HCT116 (cell line): ENCODE results near the gene LTBP1. TPM values are rescaled to one million over a fixed set of nuclear protein-coding genes. Genes with fewer than 3 reads are reported as not detected.

Experiments used
- ATAC-seq: fragments of 200-7000 bp; cut with Tn5 transposase; 2 replicates; pipeline ENCODE4 v1.9.1; 2020; ENCODE audit warnings: mild to moderate bottlenecking, moderate library complexity
- BruUV-seq: library from RNA; stranded (reverse); fragments of 400-500 nt; replicated peaks from 2 replicates; lab custom pipeline; 2021; lab: Mats Ljungman, UMichigan
- CTCF ChIA-PET: fragments of 300-600 bp; sonication (Branson Sonifier 250); formaldehyde crosslinking; loops from one replicate; lab custom pipeline; 2021; ENCODE audit warnings: antibody characterized with exemption; lab: Charles Lee
- POLR2A ChIA-PET: fragments of 300-600, 350-600 bp; sonication (Branson Sonifier 250); formaldehyde crosslinking; loops from one replicate; lab custom pipeline; 2021; ENCODE audit warnings: antibody characterized with exemption; lab: Charles Lee
- RAD21 ChIA-PET, 2 experiments: fragments of 300-600 bp; sonication (Branson Sonifier 250); formaldehyde crosslinking; loops; one replicate each; lab custom pipeline; 2023; ENCODE audit warnings: low total read pairs in 2 of 2; ENCODE audit not compliant: uncharacterized antibody in 2 of 2, unreplicated experiment in 2 of 2, low non-redundant PET in 1 of 2; lab: Charles Lee
- DNase-seq: peaks from one replicate; pipeline ENCODE4 v3.0.0-alpha.2; 2010; ENCODE audit warnings: low read depth, low spot score
- H2AFZ ChIP-seq: fragments of 200-600 bp; shearing (Covaris generic), sonication (generic); 2 replicates; pipeline ENCODE4 v1.6.1; 2017; ENCODE audit warnings: low read depth, mixed run types, mixed read lengths, antibody characterized with exemption, low read length; ENCODE audit not compliant: poor library complexity, severe bottlenecking
- H3K27ac ChIP-seq: 2 replicates; pipeline ENCODE4 v1.5.1; 2012; ENCODE audit warnings: low read depth, low read length
- H3K27me3 ChIP-seq: fragments of 200-600 bp; sonication (generic); 2 replicates; pipeline ENCODE4 v1.6.1; 2016; ENCODE audit warnings: mixed run types, low read length, mixed read lengths; ENCODE audit not compliant: insufficient read depth
- H3K36me3 ChIP-seq, 2 experiments: fragments of 200-500 bp in 1 of 2; fragments of 200-600 bp in 1 of 2; sonication (Bioruptor generic) in 1 of 2; sonication (generic) in 1 of 2; 2 replicates each; pipeline versions ENCODE4 v1.5.1 to v1.6.1; 2014 to 2016; ENCODE audit warnings: low read length in 2 of 2, inconsistent platforms in 1 of 2, mixed read lengths in 1 of 2, mixed run types in 1 of 2; ENCODE audit not compliant: insufficient read depth in 2 of 2, control insufficient read depth in 1 of 2
- H3K4me1 ChIP-seq, 2 experiments: fragments of 200-600 bp in 1 of 2; sonication (generic) in 1 of 2; 2 replicates each; pipeline versions ENCODE4 v1.5.1 to v1.6.1; 2012 to 2017; ENCODE audit warnings: low read length in 2 of 2, inconsistent platforms in 1 of 2, mild to moderate bottlenecking in 1 of 2, mixed read lengths in 1 of 2, mixed run types in 1 of 2, moderate library complexity in 1 of 2; ENCODE audit not compliant: insufficient read depth in 2 of 2, control insufficient read depth in 1 of 2
- H3K4me2 ChIP-seq: fragments of 200-600 bp; sonication (generic); 2 replicates; pipeline ENCODE4 v1.6.1; 2017; ENCODE audit warnings: mixed run types, low read length, mixed read lengths
- H3K4me3 ChIP-seq, 2 experiments: fragments of 200-600 bp in 1 of 2; sonication (generic) in 1 of 2; replicated peaks in 1 of 2; 2 replicates each; pipeline ENCODE4 v1.5.1; 2011 to 2016; ENCODE audit warnings: low read length in 2 of 2, control low read depth in 1 of 2, low read depth in 1 of 2, mild to moderate bottlenecking in 1 of 2, mixed read lengths in 1 of 2, mixed run types in 1 of 2
- H3K79me2 ChIP-seq: fragments of 200-600 bp; sonication (generic); 2 replicates; pipeline ENCODE4 v1.6.1; 2017; ENCODE audit warnings: mild to moderate bottlenecking, mixed run types, low read length, moderate library complexity, mixed read lengths; ENCODE audit not compliant: insufficient read depth
- H3K9ac ChIP-seq: fragments of 200-600 bp; sonication (generic); 2 replicates; pipeline ENCODE4 v1.6.1; 2016; ENCODE audit warnings: low read length, mixed read lengths
- H3K9me2 ChIP-seq: fragments of 200-600 bp; sonication (generic), shearing (Covaris generic); 2 replicates; pipeline ENCODE4 v1.6.1; 2017; ENCODE audit warnings: mixed run types, mild to moderate bottlenecking, moderate library complexity; ENCODE audit not compliant: insufficient read depth
- H3K9me3 ChIP-seq, 2 experiments: fragments of 200-500 bp in 1 of 2; fragments of 200-600 bp in 1 of 2; sonication (Bioruptor generic) in 1 of 2; sonication (generic) in 1 of 2; 2 replicates each; pipeline ENCODE4 v1.6.1; 2014 to 2017; ENCODE audit warnings: low read length in 2 of 2, mixed read lengths in 2 of 2, inconsistent platforms in 1 of 2, low read depth in 1 of 2, mild to moderate bottlenecking in 1 of 2, mixed run types in 1 of 2, moderate library complexity in 1 of 2; ENCODE audit not compliant: control insufficient read depth in 1 of 2, insufficient read depth in 1 of 2
- H4K20me1 ChIP-seq: fragments of 200-600 bp; sonication (generic), shearing (Covaris generic); 2 replicates; pipeline ENCODE4 v1.6.1; 2017; ENCODE audit warnings: mixed run types, mild to moderate bottlenecking, moderate library complexity; ENCODE audit not compliant: insufficient read depth
- EGR1 ChIP-seq: IDR thresholded peaks from 2 replicates; pipeline ENCODE4 v1.6.1; 2012; ENCODE audit warnings: low read depth
- FOSL1 ChIP-seq: IDR thresholded peaks from 2 replicates; pipeline ENCODE4 v1.6.1; 2012; ENCODE audit warnings: low read depth
- POLR2AphosphoS5 ChIP-seq: IDR thresholded peaks from 2 replicates; pipeline ENCODE4 v1.6.1; 2011; ENCODE audit warnings: mild to moderate bottlenecking, low read depth, low read length, moderate library complexity
- RAD21 ChIP-seq: IDR thresholded peaks from 2 replicates; pipeline ENCODE4 v1.6.1; 2012; ENCODE audit warnings: low read depth, mild to moderate bottlenecking
- SP1 ChIP-seq: IDR thresholded peaks from 2 replicates; pipeline ENCODE4 v1.6.1; 2012; ENCODE audit warnings: low read depth
- ZNF274 ChIP-seq: fragments of 200-500 bp; sonication (Bioruptor generic); IDR thresholded peaks from 2 replicates; pipeline ENCODE4 v1.6.1; 2014; ENCODE audit warnings: mild to moderate bottlenecking, low read depth, low read length, inconsistent platforms
- intact Hi-C: fragments of 100-400 bp; cut with micrococcal nuclease; formaldehyde crosslinking; loops from 2 replicates; pipeline ENCODE4 v1.10.0; 2022
- total RNA-seq: library from RNA; stranded (reverse); gene quantifications from one replicate; pipeline ENCODE4 v1.2.1, GENCODE V29; 2021; ENCODE audit not compliant: unreplicated experiment
- TF ChIP-seq, protein P1 (sequence below): IDR thresholded peaks from 2 replicates; pipeline ENCODE4 v1.6.1; 2011; ENCODE audit warnings: mild to moderate bottlenecking, low read length, moderate library complexity; ENCODE audit not compliant: insufficient replicate concordance; ENCODE audit errors: extremely low read depth
- TF ChIP-seq, protein P2 (sequence below): IDR thresholded peaks from 2 replicates; pipeline ENCODE4 v1.6.1; 2012
- TF ChIP-seq, protein P3 (sequence below): IDR thresholded peaks from 2 replicates; pipeline ENCODE4 v1.6.1; 2012; ENCODE audit warnings: low read depth

The LTBP1 gene
- total RNA-seq, 1 experiment from 2014 or later, result 5.1 TPM

DNA sequence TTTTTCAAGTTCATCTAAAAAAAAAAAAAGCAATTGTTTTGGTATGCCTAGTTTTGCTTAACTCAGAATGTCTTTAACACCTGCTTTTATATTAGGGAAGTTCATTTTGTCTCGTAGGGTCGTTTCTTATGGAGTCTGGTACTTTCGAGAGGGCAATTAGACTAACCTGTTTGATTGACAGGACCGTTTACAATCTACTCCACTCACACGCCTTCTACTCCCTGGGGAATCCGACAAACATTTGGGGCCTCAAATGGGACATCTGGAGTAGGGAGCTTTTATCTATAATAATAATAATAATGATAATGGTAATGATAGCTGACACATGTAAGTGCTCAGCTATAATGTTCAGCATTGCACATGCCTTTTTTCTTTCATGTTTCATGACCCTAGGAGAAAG lies 268.1 kb downstream of the LTBP1 start:
- Histone ChIP-seq H3K27me3 (no peaks in the 10 kb centered on the region), H3K9me2 (no peaks in the 10 kb centered on the region), H3K9me3 (no peaks in the 10 kb centered on the region), H3K9ac (no peak overlapping the region), H3K36me3 (no peaks in the 10 kb centered on the region), H2AFZ (no peak overlapping the region), H3K4me2 (no peak overlapping the region), H3K27ac (no peak overlapping the region), H3K79me2 (no peaks in the 10 kb centered on the region), H3K4me3 (no peak overlapping the region), H4K20me1 (no peaks in the 10 kb centered on the region), H3K4me1 (no peaks in the 10 kb centered on the region)
- no TSS peak for BruUV-seq
- TF ChIP-seq, protein P1, sequence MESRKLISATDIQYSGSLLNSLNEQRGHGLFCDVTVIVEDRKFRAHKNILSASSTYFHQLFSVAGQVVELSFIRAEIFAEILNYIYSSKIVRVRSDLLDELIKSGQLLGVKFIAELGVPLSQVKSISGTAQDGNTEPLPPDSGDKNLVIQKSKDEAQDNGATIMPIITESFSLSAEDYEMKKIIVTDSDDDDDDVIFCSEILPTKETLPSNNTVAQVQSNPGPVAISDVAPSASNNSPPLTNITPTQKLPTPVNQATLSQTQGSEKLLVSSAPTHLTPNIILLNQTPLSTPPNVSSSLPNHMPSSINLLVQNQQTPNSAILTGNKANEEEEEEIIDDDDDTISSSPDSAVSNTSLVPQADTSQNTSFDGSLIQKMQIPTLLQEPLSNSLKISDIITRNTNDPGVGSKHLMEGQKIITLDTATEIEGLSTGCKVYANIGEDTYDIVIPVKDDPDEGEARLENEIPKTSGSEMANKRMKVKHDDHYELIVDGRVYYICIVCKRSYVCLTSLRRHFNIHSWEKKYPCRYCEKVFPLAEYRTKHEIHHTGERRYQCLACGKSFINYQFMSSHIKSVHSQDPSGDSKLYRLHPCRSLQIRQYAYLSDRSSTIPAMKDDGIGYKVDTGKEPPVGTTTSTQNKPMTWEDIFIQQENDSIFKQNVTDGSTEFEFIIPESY, result no peak
- TF ChIP-seq, protein P2, sequence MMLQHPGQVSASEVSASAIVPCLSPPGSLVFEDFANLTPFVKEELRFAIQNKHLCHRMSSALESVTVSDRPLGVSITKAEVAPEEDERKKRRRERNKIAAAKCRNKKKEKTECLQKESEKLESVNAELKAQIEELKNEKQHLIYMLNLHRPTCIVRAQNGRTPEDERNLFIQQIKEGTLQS, result no peak
- TF ChIP-seq POLR2AphosphoS5, result no peak
- TF ChIP-seq RAD21, result no peak
- TF ChIP-seq FOSL1, result no peak
- TF ChIP-seq, protein P3, sequence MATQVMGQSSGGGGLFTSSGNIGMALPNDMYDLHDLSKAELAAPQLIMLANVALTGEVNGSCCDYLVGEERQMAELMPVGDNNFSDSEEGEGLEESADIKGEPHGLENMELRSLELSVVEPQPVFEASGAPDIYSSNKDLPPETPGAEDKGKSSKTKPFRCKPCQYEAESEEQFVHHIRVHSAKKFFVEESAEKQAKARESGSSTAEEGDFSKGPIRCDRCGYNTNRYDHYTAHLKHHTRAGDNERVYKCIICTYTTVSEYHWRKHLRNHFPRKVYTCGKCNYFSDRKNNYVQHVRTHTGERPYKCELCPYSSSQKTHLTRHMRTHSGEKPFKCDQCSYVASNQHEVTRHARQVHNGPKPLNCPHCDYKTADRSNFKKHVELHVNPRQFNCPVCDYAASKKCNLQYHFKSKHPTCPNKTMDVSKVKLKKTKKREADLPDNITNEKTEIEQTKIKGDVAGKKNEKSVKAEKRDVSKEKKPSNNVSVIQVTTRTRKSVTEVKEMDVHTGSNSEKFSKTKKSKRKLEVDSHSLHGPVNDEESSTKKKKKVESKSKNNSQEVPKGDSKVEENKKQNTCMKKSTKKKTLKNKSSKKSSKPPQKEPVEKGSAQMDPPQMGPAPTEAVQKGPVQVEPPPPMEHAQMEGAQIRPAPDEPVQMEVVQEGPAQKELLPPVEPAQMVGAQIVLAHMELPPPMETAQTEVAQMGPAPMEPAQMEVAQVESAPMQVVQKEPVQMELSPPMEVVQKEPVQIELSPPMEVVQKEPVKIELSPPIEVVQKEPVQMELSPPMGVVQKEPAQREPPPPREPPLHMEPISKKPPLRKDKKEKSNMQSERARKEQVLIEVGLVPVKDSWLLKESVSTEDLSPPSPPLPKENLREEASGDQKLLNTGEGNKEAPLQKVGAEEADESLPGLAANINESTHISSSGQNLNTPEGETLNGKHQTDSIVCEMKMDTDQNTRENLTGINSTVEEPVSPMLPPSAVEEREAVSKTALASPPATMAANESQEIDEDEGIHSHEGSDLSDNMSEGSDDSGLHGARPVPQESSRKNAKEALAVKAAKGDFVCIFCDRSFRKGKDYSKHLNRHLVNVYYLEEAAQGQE, result no peak
- TF ChIP-seq SP1, result no peak
- no peak for TF ChIP-seq ZNF274
- no peak for TF ChIP-seq EGR1
- ChIA-PET RAD21 (no interaction called here), CTCF (no interaction called here), POLR2A (no interaction called here)
- intact Hi-C loops, result no loop called here
- DNase-seq, result no peak
- ATAC-seq, result no peak
